HG03103 (cell line): ENCODE results near the gene AJUBA.
"Not testable (repeated sequence)": the region's sequence is repeated elsewhere in the genome, so short reads cannot be mapped to it uniquely, and the experiment has no call there.

Experiments used
- ATAC-seq: cut with Tn5 transposase; IDR thresholded peaks from one replicate; pipeline ENCODE4 v1.9.1; 2021; ENCODE audit warnings: low read depth; ENCODE audit not compliant: unreplicated experiment

Gene AJUBA

GRCh38 chr14:22981876-22982476 lies 375 bp downstream of the AJUBA start:
- no peak for ATAC-seq

- no peak for ATAC-seq
Observed at GRCh38 chr14:22981090-22981875, 1.1 kb downstream of the AJUBA start.

GRCh38 chr14:22980672-22981089 lies 1.7 kb downstream of the AJUBA start:
- ATAC-seq, result no peak

GRCh38 chr14:22979748-22980392 lies 2.5 kb downstream of the AJUBA start:
- no peak for ATAC-seq

- no peak for ATAC-seq
Observed at GRCh38 chr14:22978981-22979671, 3.2 kb downstream of the AJUBA start.

- ATAC-seq, result no peak
Observed at GRCh38 chr14:22978487-22978837, 3.9 kb downstream of the AJUBA start.

- no peak for ATAC-seq
Observed at GRCh38 chr14:22977684-22978486, 4.5 kb downstream of the AJUBA start.

- no peak for ATAC-seq
Observed at GRCh38 chr14:22977434-22977683, 5.0 kb downstream of the AJUBA start.

GRCh38 chr14:22976620-22977433 lies 5.5 kb downstream of the AJUBA start:
- ATAC-seq, result no peak

- ATAC-seq, result no peak
Observed at GRCh38 chr14:22974530-22975313, 7.6 kb downstream of the AJUBA start.

GRCh38 chr14:22973217-22974032 lies 8.9 kb downstream of the AJUBA start:
- ATAC-seq, result no peak

GRCh38 chr14:22972313-22972930 lies 9.9 kb downstream of the AJUBA start:
- ATAC-seq, result no peak

- no peak for ATAC-seq
Observed at GRCh38 chr14:22971152-22971551, 11.2 kb downstream of the AJUBA start.

GRCh38 chr14:22966783-22967269 lies 15.5 kb downstream of the AJUBA start:
- no peak for ATAC-seq

- ATAC-seq, result not testable (repeated sequence)
Observed at GRCh38 chr14:22965916-22966782, 16.2 kb downstream of the AJUBA start.

GRCh38 chr14:22962061-22962676 lies 20.2 kb downstream of the AJUBA start:
- ATAC-seq, result no peak
